ENCODE results near the gene CUZD1.
"Not testable (repeated sequence)": the region's sequence is repeated elsewhere in the genome, so short reads cannot be mapped to it uniquely, and the experiment has no call there.

Gene CUZD1

GRCh38 chr10:122845783-122846332 lies at the start of gene CUZD1:
Gene CUZD1, minus strand, starts transcription at chr10:122845857. Its CDS starts 14 bp downstream, at chr10:122845843.
- no peak for FAIRE-seq

DNA sequence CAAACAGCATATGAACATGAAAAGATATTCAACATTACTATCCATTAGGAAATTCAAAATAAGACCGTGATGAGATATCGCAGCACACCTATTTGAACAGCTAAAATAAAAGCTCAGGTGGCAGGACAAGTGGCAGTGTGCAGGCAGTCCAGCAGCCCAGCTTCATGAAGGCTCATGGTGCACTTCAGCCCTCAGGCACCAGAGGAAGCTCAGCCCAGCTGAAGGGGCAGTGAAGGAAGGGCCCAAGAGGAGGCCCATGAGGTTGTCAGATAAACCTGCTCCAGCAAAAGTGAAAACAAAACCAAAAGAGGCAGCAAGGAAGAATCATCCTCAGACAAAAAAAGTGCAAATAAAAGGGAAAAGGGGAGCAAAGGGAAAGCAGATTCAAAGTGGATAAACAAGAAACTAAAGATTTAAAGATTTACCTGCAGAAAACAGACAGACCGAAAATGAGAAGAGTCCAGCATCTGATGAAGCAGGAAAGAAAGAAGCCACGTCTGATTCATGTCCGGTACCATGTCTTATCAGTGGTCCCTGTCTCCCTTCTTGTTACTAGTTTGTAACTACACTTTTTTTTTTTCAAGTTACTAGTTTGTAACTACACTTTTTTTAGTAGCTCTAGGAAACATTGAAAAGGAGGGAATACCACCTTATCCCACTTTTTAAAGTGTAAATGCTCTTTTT lies 48.7 kb upstream of the CUZD1 start:
- no peak for FAIRE-seq

DNA sequence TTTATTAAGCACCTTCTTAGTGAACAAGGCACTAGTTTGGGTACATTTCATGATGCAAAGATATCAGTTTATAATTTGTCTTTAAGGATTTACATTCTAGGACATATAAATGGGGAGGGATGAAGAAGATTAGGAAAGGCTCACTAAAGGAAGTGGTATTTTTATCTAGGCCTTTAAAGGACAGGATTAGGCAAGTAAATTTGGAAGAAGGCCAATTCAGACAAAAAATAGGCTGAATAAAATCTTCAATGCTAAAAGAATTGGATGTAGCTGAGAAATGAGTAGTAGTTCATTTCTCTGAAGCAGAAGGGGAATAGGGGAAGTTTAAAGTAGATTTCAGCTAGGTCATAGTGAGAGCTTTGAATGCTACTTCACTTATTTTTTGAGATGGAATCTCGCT lies 38.5 kb upstream of the CUZD1 start:
- FAIRE-seq: no peak

DNA sequence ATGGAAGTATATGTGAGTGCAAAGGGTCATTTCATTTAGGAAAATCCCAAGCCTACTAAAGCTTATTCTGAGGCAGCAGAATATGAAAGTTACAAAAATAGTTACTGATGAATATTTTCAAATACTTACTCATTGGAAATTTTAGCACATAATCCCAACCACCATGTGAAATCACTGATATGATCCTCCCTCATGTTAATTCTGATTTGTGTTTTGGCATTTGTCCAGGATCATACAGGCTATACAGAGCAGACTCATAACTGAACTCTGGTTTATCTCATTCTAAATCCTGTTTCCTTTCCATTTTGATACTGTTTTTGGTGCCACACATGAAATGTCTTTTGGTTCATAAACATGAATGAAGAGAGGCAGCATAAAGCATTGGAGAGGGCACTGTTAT lies 37.1 kb upstream of the CUZD1 start:
- no peak for FAIRE-seq

GRCh38 chr10:122879339-122880273 lies 33.9 kb upstream of the CUZD1 start, which contains the start of gene FAM24B:
Gene FAM24B, minus strand, starts transcription at chr10:122879581. Its CDS starts 29,066 bp downstream, at chr10:122850515.
- no peak for FAIRE-seq

GRCh38 chr10:122878799-122879338 lies 33.2 kb upstream of the CUZD1 start:
- no peak for FAIRE-seq

GRCh38 chr10:122877264-122877663 lies 31.6 kb upstream of the CUZD1 start:
- FAIRE-seq: no peak

GRCh38 chr10:122876467-122876855 lies 30.8 kb upstream of the CUZD1 start:
- FAIRE-seq: no peak

- FAIRE-seq: no peak
Observed at GRCh38 chr10:122875843-122876466, 30.3 kb upstream of the CUZD1 start.

GRCh38 chr10:122871947-122872346 lies 26.3 kb upstream of the CUZD1 start:
- FAIRE-seq: not testable (repeated sequence)

GRCh38 chr10:122868768-122869167 lies 23.1 kb upstream of the CUZD1 start:
- FAIRE-seq: not testable (repeated sequence)

DNA sequence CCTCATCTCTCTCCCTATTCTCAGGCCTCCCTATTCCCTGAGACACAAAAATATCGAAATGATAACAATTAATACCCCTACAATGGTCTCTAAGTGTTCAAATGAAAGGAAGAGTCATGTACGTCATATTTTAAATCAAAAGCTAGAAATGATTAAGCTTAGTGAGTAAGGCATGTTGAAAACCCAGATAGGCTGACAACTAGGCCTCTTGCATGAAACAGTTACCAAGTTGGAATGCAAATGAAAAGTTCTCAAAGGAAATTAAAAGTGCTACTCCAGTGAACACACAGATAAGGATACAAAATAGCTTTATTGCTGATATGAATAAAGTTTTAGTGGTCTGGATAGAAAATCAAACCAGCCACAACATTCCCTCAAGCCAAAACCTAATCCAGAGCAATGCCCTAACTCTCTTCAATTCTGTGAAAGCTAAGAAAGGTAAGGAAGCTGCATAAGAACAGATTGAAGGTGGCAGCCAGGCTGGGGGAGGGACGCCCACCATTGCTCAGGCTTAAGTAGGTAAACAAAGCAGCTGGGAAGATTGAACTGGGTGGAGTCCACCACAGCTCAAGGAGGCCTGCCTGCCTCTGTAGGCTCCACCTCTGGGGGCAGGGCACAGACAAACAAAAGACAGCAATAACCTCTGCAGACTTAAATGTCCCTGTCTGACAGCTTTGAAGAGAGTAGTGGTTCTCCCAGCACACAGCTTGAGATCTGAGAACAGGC lies 21.3 kb upstream of the CUZD1 start:
- not testable (repeated sequence) for FAIRE-seq

DNA sequence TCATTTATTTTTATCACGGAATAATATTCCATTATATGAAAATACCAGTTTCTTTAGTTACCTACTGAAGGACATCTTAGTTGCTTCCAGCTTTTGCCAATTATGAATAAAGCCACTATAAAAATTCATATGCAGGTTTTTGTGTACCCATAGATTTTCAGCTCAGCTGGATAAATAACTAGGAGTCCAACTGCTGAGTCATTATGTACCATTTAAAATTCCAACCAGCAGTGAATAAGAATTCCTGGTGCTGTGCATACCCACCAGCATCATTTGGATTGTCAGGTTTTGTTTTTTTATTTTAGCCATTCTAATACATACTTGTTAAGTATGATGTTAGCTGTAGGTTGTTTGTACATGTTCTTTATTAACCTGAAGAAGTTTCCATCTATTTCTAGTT lies 19.2 kb upstream of the CUZD1 start:
- FAIRE-seq: no peak

DNA sequence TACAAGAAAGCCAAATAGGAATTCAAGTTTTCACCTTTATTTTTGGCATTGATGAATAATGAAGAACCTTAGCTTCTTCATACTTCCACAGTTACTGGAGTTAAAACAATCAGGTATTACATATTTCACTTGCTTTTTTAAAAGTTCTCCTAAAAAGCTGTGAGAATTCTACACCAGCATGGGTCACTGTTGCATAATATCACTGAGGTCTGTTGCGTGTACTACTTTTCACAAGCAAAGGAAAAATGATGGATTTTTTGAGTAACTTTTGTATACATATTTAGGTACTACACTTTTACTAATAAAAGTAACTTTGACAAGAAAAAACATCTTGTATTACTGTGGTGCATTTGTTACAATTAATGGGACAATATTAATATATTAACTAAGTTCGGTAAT lies 18.5 kb upstream of the CUZD1 start:
- no peak for FAIRE-seq

DNA sequence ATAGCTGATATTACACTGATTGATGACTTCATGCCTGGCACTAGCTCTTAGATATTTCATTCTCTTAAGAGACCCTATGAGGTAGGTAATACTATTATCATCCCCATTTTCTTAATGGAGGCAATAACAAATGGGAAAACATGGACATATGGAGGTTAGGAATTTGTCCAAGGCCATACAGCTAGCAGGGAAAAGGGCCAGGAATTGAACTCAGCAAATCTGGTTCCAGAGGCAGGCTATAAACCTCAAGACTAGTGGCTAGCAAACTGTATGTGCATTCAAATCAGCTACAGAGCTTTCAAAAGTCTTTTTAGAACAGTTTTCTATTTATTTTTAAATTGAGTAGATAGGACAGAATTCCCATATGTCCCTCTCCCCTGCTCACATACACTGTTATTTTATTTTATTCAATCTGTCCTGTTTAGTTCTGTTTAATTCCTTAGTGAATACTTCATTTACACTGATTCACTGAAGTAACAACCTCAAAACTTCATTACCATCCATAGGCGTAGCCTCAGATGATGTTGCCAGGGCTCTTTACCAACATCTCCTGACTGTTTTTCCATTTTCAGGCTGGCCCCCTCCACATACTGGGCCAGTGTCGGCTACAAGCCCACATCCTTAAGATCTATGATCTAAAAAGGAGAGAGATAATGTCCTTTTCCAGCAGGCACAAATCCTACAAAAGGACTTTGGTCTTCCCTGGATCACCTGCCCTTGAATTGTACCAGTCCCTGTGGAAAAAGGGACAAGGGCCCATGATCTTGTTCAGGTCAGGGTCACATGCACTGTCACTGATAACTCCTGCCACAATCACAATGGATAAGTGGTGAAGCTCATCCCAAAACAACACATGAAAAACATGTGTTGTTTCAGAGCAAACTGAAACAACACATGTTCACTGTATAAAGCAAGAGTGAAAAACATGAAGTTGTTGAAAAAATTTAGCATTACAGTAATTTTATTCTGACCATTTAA lies 17.8 kb upstream of the CUZD1 start:
- FAIRE-seq: no peak

DNA sequence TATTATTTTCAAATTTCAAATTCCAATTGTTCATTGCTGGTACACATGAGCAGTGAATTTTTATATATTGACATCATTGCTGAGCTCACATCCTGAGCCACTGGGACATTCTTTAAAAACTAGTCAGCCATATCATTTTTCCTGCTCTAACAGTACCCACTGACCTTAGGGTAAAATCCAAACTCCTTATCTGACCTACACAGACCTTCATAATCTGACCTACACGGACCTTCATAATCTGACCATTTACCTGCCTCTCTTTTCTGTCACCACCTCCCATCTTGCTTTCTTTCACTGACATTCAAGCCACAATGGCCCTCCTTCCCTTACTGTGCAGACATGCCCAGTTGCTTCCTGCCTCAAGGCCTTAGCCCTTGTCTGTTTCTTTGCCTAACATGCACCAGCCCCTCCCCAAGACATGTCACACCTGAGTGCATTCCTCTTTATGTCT lies 16.1 kb upstream of the CUZD1 start:
- no peak for FAIRE-seq

DNA sequence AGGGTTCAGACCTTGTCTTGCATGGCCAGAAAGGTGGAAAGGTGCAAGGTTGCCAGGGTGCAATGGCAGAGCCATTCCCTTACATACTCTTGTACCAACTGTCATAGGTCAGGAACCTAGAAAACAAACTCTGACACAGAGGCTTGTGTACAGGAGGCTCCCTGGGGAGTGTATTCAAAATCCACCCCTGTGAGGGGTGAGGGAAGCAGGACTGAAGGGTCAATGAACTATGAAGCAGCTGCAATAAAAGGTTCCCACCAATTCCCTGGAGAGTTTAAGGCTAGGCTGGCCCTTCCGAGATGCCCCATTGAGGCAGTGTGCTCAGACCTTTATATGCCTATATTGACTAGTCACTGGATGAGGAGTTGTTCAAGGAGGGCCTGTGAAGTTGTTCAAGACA lies 13.9 kb upstream of the CUZD1 start:
- no peak for FAIRE-seq

- not testable (repeated sequence) for FAIRE-seq
Observed at GRCh38 chr10:122858042-122858441, 12.4 kb upstream of the CUZD1 start.

DNA sequence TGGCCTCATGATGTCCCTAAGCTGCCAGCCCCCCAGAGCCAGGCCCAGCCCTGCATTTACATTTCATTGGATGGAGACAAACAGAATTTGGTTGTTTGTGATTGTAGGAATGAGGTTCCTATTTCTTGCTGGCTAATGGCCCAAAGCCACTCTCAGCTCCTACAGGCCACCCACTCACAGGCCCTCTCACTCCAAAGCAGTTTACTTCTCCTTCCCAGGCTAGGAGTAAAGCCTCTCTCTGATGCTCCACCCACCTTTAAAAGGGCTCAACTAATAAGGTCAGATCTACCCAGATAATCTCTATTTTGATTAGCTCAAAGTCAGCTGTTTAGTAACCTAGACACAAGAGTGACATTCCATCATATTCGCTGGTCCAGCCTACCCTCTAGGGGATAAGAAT lies 11.2 kb upstream of the CUZD1 start:
- FAIRE-seq: no peak

- no peak for FAIRE-seq
Observed at GRCh38 chr10:122855745-122856144, 10.1 kb upstream of the CUZD1 start.

DNA sequence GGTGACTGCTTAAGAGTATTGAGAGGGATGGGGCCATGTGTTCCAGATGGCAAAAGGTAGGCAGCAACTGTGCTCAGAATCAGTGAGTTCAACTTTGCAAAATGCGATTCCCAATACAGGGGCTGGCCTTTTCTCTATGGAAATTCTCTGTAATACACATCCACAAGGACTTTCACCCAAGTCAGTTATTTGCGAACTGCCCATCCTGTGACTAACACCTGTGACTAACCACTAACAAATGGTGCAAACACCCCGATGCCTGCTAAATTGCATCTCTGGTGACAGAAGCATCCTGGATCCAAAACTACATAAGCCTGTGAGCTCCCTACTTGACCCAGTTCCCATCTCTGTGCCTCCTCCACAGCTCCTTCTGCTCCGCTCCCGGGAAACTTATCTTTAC lies 9.0 kb upstream of the CUZD1 start:
- no peak for FAIRE-seq
